ENCODE measurements around the gene NFASC.

The NFASC gene

DNA sequence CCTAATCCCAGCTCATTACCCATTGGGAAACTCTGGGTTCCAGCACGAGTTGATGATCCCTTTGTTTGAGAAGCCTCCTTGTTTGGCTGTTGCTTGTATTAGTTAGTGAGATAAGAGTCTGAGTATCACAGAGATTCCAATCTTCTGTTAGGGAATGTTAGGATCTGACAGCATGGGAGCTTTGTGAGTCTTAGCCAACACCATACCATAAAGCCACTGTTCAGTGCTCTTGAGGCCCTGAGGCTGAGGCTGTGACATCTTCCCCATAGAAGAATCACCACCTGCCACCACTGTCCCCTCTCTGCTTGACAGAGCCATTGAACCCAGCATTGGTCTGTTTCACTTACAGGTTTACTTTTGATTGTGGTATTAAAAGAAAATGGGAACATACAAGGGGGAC, 29.3 kb upstream of the NFASC start:
- Histone ChIP-seq H3K27ac (no peak overlapping the region), H3K4me3 (no peak overlapping the region)
- no peak for TF ChIP-seq CTCF (IDR thresholded peaks at IDR 0.05)
- DNase-seq (ENCODE audit: low spot score) = no peak

DNA sequence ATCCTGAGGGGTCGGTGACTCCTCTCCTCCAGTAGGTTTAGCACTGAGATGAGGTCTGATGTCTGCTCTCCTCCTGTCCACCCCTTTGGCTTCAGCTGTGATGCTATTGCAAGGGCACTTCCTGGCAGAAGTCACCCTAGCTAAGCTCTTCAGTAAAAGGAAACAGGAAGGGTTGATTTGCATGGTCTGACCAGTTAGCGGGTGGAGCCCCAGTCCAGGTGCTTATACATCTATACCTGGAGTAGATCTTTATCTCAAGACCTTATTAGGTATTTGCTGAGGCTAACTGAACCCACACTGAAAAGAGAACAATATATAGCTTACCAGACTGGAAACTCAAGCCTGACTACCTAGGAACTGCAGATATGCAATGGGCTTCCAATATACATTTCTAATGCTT, 28.9 kb upstream of the NFASC start:
- no peak overlapping the region for H3K4me3 ChIP-seq
- H3K27ac ChIP-seq = no peak overlapping the region
- no peak for TF ChIP-seq CTCF (IDR thresholded peaks at IDR 0.05)
- no peak for DNase-seq (ENCODE audit: low spot score)

DNA sequence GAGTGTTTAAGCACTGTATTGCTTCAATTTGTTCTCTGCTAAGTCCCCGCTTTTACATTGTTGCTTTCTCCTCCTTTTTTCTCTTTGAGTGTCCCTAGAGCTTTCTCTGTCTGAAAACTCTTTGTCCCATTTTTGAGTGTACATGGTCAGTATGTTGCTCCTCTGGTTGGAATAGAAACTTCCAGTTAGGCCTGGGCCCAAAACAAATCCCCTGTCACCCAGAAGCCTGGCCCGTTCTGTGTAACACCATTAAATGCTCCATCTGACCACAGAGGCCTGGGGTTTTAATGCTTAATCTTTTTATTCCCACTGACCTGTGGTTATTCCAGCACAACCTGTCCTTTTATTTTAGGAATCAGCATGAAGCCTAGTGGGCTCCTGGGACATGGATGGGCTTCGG, 28.3 kb upstream of the NFASC start:
- no peak for DNase-seq (ENCODE audit: low spot score)
- Histone ChIP-seq H3K4me3 (no peak overlapping the region), H3K27ac (no peak overlapping the region)
- no peak for TF ChIP-seq CTCF (IDR thresholded peaks at IDR 0.05)

GRCh38 chr1:204842892-204843291, 27.8 kb upstream of the NFASC start:
- Histone ChIP-seq H3K27ac (no peak overlapping the region), H3K4me3 (no peak overlapping the region)
- no peak for TF ChIP-seq CTCF (IDR thresholded peaks at IDR 0.05)
- DNase-seq (ENCODE audit: low spot score) = no peak

DNA sequence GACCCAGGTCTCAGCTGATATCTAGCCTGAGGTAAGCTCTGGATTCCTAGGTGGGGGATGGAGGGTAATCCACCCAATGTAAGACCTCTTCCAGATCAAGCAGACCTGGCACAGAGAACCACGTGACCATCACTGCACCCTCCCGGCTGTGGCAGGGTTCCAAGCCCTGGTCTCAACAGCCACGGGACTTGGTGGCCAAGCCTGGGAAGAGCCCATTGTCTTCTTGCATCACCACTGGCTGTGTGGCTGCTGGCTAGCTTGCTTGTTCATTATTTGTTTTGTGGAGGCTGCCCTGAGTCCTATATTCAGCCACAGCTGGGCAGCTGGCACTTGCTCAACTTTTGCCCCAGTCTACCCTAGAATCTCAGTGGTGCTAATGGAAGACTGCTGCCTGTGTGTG, 24.1 kb upstream of the NFASC start:
- no peak for DNase-seq (ENCODE audit: low spot score)
- TF ChIP-seq CTCF (IDR thresholded peaks at IDR 0.05) = no peak
- H3K27ac ChIP-seq = no peak overlapping the region
- H3K4me3 ChIP-seq = no peak overlapping the region

- H3K4me3 ChIP-seq = no peak overlapping the region
- no peak for DNase-seq (ENCODE audit: low spot score)
- H3K27ac ChIP-seq = no peak overlapping the region
- no peak for TF ChIP-seq CTCF (IDR thresholded peaks at IDR 0.05)
Measured at GRCh38 chr1:204848579-204848978, 22.1 kb upstream of the NFASC start.

DNA sequence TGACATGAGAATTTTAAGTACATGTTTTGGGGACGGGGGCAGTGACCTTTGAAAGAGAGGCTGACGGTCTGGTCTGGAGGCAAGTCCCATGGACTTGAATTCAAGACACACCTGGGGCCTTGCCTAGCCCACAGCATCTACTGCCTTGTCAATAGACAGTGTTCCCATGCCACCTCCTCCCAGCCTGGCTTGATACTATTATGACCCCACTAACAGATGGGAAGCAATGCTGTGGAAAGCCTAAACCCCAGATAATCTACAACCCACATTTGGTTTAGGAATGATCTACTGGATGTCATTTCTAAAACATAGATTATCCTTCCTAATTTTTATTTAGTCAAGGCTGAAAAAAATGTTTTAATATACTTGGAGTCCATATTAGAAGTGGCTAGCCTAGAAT, 17.8 kb upstream of the NFASC start:
- H3K27ac ChIP-seq = no peak overlapping the region
- H3K4me3 ChIP-seq = no peak overlapping the region
- no peak for TF ChIP-seq CTCF (IDR thresholded peaks at IDR 0.05)
- no peak for DNase-seq (ENCODE audit: low spot score)

Data from coronary artery (tissue), 2 donors.